Measurements from ENCODE around the gene MEFV. TPM values are rescaled to one million over a fixed set of nuclear protein-coding genes. Genes with fewer than 3 reads are reported as not detected.

The MEFV gene
- total and polyA plus RNA-seq, 2 donors (not counting 3 experiments of a cell fraction or from before 2014, with no cell fraction given): not detected

- H3K4me3 ChIP-seq (replicated peaks in 1 of 3; ENCODE audit: insufficient read depth in 1 of 3, low read depth in 1 of 3, low read length in 3 of 3): no peak overlapping the region
- no peaks in the 10 kb centered on the region for H3K9me3 ChIP-seq (replicated peaks; ENCODE audit: control insufficient read depth, insufficient read depth, low read length)
- no TSS peak for BruUV-seq (replicated peaks)
- dilution Hi-C loops (cut with MboI; ENCODE audit: extremely low pct_ligation_motif_present, low sequenced_read_pairs) (no loop called here), intact Hi-C loops (cut with micrococcal nuclease) (no loop called here)
- FAIRE-seq (no peak), DNase-seq (ENCODE audit: low read depth, low spot score) (no peak)
- no peak overlapping the region for H3K9ac ChIP-seq (replicated peaks; ENCODE audit: extremely low read depth, insufficient read depth, low read length)
- H3K4me1 ChIP-seq (ENCODE audit: control insufficient read depth, extremely low read depth, insufficient read depth, low read length): no peaks in the 10 kb centered on the region
- no peaks in the 10 kb centered on the region for H4K20me1 ChIP-seq (replicated peaks; ENCODE audit: control insufficient read depth, extremely low read depth, insufficient read depth, low read length)
- H3K79me2 ChIP-seq (ENCODE audit: control insufficient read depth, insufficient read depth, low read length): no peaks in the 10 kb centered on the region
- H3K27me3 ChIP-seq (ENCODE audit: control insufficient read depth in 2 of 2, insufficient read depth in 2 of 2, low read length in 2 of 2): peaks cover 0 to 4% of the 10 kb centered on the region in 2 experiments
- ChIA-PET CTCF (no interaction called here), POLR2A (no interaction called here)
- no peak overlapping the region for H3K4me2 ChIP-seq (ENCODE audit: insufficient read depth, low read length)
- no peak overlapping the region for H3K27ac ChIP-seq (ENCODE audit: insufficient read depth, low read depth, low read length)
- H2AFZ ChIP-seq (ENCODE audit: low read depth, low read length): no peak overlapping the region
- H3K9me1 ChIP-seq (replicated peaks; ENCODE audit: control insufficient read depth, extremely low read depth, insufficient read depth, low read length): no peaks in the 10 kb centered on the region
- H3K36me3 ChIP-seq (ENCODE audit: control insufficient read depth in 2 of 2, extremely low read depth in 1 of 2, insufficient read depth in 2 of 2, low read length in 2 of 2): no peaks in the 10 kb centered on the region
- no peak for TF ChIP-seq JUN (IDR thresholded peaks at IDR 0.05; ENCODE audit: borderline replicate concordance, insufficient read depth, insufficient read length, low read depth)
- TF ChIP-seq MAX (IDR thresholded peaks at IDR 0.05; ENCODE audit: insufficient read depth, insufficient read length): no peak
- no peak for TF ChIP-seq POLR2A (IDR thresholded peaks at IDR 0.05; ENCODE audit: low read depth, low read length)
- no peak for TF ChIP-seq GATA2 (IDR thresholded peaks at IDR 0.05; ENCODE audit: insufficient read depth, insufficient read length, low read depth, low read length)
- TF ChIP-seq POLR2AphosphoS5 (IDR thresholded peaks at IDR 0.05; ENCODE audit: insufficient read depth, low read depth, low read length): no peak
- TF ChIP-seq FOS (IDR thresholded peaks at IDR 0.05; ENCODE audit: borderline replicate concordance, insufficient read depth, low read length): no peak
- no peak for TF ChIP-seq EZH2 (IDR thresholded peaks at IDR 0.05; ENCODE audit: borderline replicate concordance, low read depth, low read length, severe bottlenecking)
- TF ChIP-seq MYC (IDR thresholded peaks at IDR 0.05; ENCODE audit: low read depth, low read length): no peak
- no peak for TF ChIP-seq CTCF (IDR thresholded peaks at IDR 0.05; ENCODE audit: extremely low read depth in 1 of 2, insufficient read depth in 1 of 2, low read depth in 1 of 2, low read length in 2 of 2)
These were observed 13.7 kb downstream of the MEFV start for GRCh38 chr16:3242709-3243108.
